Tibial nerve (tissue), 4 donors: Measurements from ENCODE around the gene CAPRIN1. TPM values are rescaled to one million over a fixed set of nuclear protein-coding genes. Genes with fewer than 3 reads are reported as not detected.

ENCODE experiments used
- DNase-seq, 2 donors: peaks; one replicate each; pipeline ENCODE4 v3.0.0-alpha.2; 2019; ENCODE audit warnings: low spot score in 2 of 2
- H3K27ac ChIP-seq, 4 donors: fragments of 200-600 bp; sonication (generic) in 3 of 4; one replicate each; pipeline ENCODE4 v1.5.1; 2017 to 2019; ENCODE audit warnings: mild to moderate bottlenecking in 1 of 4
- H3K27me3 ChIP-seq, 2 donors: fragments of 200-600 bp; sonication (generic) in 1 of 2; one replicate each; pipeline versions ENCODE4 v1.5.1 to v1.6.0; 2017 to 2019
- H3K36me3 ChIP-seq, 3 donors: fragments of 200-600 bp; sonication (generic); one replicate each; pipeline ENCODE4 v1.5.1; 2018 to 2019
- H3K4me1 ChIP-seq, 4 donors: fragments of 200-600 bp; sonication (generic) in 3 of 4; one replicate each; pipeline ENCODE4 v1.5.1; 2017 to 2019
- H3K4me3 ChIP-seq, 4 donors: fragments of 200-600 bp; sonication (generic) in 3 of 4; one replicate each; pipeline ENCODE4 v1.5.1; 2017 to 2019; ENCODE audit warnings: mild to moderate bottlenecking in 1 of 4, moderate library complexity in 1 of 4
- H3K9me3 ChIP-seq, 4 donors: fragments of 200-600 bp; sonication (generic) in 3 of 4; one replicate each; pipeline ENCODE4 v1.5.1; 2017 to 2019
- EP300 ChIP-seq, 2 donors: sonication (generic); formaldehyde crosslinking; IDR thresholded peaks; one replicate each; pipeline ENCODE4 v1.6.1; 2017; ENCODE audit warnings: antibody characterized with exemption in 2 of 2, mild to moderate bottlenecking in 1 of 2
- POLR2A ChIP-seq, 2 donors: fragments of 450-650 bp; IDR thresholded peaks; one replicate each; pipeline ENCODE4 v1.6.1; 2017; ENCODE audit warnings: antibody characterized with exemption in 2 of 2, mild to moderate bottlenecking in 2 of 2, moderate library complexity in 2 of 2
- WGBS, 2 donors: methylation state at CpG; one replicate each; pipeline ENCODE4 v1.1.5; 2018; 5-methylcytosine and 5-hydroxymethylcytosine counted together
- total RNA-seq, 4 donors: library from RNA; depleted of rRNA; stranded (reverse); fragments of >200 nt; gene quantifications; one replicate each; pipeline ENCODE4 v1.1.0, GENCODE V29; 2016
- TF ChIP-seq, protein P1 (sequence below), 5 experiments: fragments of 200-600 bp in 3 of 5; fragments of 450-650 bp in 2 of 5; sonication (generic) in 3 of 5; IDR thresholded peaks; one replicate each; pipeline ENCODE4 v1.5.1; 2016 to 2019; ENCODE audit warnings: antibody characterized with exemption in 5 of 5, mild to moderate bottlenecking in 3 of 5, moderate library complexity in 2 of 5

Gene CAPRIN1
- total RNA-seq, 4 donors from 2014 or later: 121 to 167 (median 150) TPM

GRCh38 chr11:34049028-34049427 lies 2.5 kb upstream of the CAPRIN1 start:
- H3K27ac ChIP-seq: no peak overlapping the region
- peaks cover 0 to 17% (median 9%) of the 10 kb centered on the region in 4 donors for H3K4me1 ChIP-seq
- no peak overlapping the region for H3K4me3 ChIP-seq
- 76 to 82% methylated on average over 4 of the region's 4 CpGs for WGBS, 2 donors
- no peaks in the 10 kb centered on the region for H3K9me3 ChIP-seq
- H3K36me3 ChIP-seq: no peaks in the 10 kb centered on the region
- no peak for DNase-seq
- TF ChIP-seq EP300 (IDR thresholded peaks at IDR 0.05): no peak
- TF ChIP-seq POLR2A (IDR thresholded peaks at IDR 0.05): no peak
- TF ChIP-seq, protein P1, sequence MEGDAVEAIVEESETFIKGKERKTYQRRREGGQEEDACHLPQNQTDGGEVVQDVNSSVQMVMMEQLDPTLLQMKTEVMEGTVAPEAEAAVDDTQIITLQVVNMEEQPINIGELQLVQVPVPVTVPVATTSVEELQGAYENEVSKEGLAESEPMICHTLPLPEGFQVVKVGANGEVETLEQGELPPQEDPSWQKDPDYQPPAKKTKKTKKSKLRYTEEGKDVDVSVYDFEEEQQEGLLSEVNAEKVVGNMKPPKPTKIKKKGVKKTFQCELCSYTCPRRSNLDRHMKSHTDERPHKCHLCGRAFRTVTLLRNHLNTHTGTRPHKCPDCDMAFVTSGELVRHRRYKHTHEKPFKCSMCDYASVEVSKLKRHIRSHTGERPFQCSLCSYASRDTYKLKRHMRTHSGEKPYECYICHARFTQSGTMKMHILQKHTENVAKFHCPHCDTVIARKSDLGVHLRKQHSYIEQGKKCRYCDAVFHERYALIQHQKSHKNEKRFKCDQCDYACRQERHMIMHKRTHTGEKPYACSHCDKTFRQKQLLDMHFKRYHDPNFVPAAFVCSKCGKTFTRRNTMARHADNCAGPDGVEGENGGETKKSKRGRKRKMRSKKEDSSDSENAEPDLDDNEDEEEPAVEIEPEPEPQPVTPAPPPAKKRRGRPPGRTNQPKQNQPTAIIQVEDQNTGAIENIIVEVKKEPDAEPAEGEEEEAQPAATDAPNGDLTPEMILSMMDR (IDR thresholded peaks at IDR 0.05): no peak
- no peaks in the 10 kb centered on the region for H3K27me3 ChIP-seq

DNA sequence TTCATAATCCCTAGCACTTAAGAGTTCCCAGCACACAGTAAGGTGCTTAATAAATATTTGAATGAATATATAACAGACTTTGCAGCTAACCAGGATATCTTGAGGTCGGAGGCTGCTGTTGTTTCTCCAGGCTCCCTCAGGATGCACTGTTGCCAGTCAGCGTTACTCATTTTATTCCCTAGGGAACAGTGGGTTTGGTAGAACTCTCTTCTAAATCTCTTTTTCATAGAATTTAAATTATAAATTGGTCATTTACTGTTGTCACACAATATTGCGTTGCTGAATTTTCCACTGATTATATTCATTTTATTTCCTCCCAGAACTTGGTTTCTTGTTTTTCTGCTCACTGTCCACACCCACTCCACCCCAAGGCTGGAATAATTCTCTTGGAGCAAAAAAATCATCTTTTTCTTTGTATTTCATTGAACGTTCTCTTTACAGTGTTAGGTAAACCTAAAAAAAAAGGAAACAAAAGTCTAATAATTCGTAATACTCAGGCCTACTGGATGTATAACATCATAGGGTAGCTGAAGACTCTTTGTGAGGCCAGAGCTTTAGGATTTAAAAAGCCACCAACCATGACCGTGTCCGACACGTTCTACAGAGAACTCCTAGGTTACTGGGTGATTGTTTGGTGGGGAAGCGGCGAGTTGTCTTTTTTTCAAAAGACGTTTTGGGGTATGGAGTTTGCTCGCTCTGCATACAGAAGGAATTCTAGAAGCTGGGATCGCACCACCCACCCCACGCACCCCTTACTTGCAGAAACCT lies 766 bp upstream of the CAPRIN1 start:
- 6 to 7% methylated on average over 13 to 14 of the region's 14 CpGs for WGBS, 2 donors
- TF ChIP-seq, protein P1 (IDR thresholded peaks at IDR 0.05): no peak
- TF ChIP-seq EP300 (IDR thresholded peaks at IDR 0.05) (no peak), POLR2A (IDR thresholded peaks at IDR 0.05) (no peak)
- H3K4me3 ChIP-seq: peak overlapping the region; percentile 76 to 99 (median 92)
- peaks cover 0 to 4% (median 0%) of the 10 kb centered on the region in 3 donors for H3K36me3 ChIP-seq
- peaks cover 0 to 34% (median 25%) of the 10 kb centered on the region in 4 donors for H3K4me1 ChIP-seq
- peak overlapping the region; percentile 92 to 100 (median 99) for H3K27ac ChIP-seq
- H3K9me3 ChIP-seq: no peaks in the 10 kb centered on the region
- peak in 1 of 2 donors; percentile 6 for DNase-seq
- no peaks in the 10 kb centered on the region for H3K27me3 ChIP-seq

DNA sequence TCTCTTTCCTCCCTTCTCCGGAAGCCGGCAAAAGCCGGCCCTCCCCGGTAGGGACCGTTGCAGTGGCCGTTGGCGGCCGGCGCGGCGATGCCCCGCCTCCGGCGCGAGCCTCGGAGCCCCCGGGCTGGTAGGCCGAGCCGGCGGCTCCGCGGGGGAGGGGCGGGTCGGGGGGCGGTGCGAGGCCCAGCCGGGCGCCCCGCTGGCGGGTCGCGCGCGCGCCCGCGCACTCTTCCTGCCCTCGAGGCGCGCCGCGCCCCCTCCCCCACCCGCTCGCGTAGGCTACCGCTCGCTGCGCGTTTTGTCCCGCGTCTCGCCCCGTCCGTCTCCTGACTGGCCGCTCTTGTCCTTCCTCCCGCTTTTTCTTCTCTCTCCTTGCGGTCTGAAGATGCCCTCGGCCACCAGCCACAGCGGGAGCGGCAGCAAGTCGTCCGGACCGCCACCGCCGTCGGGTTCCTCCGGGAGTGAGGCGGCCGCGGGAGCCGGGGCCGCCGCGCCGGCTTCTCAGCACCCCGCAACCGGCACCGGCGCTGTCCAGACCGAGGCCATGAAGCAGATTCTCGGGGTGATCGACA lies 591 bp downstream of the CAPRIN1 start:
- H3K36me3 ChIP-seq: peaks cover 0 to 4% (median 0%) of the 10 kb centered on the region in 3 donors
- DNase-seq: peak; percentile 78 to 87
- H3K27ac ChIP-seq: peak overlapping the region; percentile 92 to 100 (median 99)
- TF ChIP-seq EP300 (IDR thresholded peaks at IDR 0.05): peak in 1 of 2 donors; percentile 80
- TF ChIP-seq POLR2A (IDR thresholded peaks at IDR 0.05): peak in 1 of 2 donors; percentile 34
- TF ChIP-seq, protein P1 (IDR thresholded peaks at IDR 0.05): peak in 1 of 5 experiments; percentile 31
- WGBS, 2 donors: 0% methylated on average over 47 to 53 of the region's 82 CpGs
- no peaks in the 10 kb centered on the region for H3K9me3 ChIP-seq
- peak overlapping the region; percentile 76 to 99 (median 92) for H3K4me3 ChIP-seq
- peaks cover 0 to 48% (median 36%) of the 10 kb centered on the region in 4 donors for H3K4me1 ChIP-seq
- H3K27me3 ChIP-seq: no peaks in the 10 kb centered on the region

DNA sequence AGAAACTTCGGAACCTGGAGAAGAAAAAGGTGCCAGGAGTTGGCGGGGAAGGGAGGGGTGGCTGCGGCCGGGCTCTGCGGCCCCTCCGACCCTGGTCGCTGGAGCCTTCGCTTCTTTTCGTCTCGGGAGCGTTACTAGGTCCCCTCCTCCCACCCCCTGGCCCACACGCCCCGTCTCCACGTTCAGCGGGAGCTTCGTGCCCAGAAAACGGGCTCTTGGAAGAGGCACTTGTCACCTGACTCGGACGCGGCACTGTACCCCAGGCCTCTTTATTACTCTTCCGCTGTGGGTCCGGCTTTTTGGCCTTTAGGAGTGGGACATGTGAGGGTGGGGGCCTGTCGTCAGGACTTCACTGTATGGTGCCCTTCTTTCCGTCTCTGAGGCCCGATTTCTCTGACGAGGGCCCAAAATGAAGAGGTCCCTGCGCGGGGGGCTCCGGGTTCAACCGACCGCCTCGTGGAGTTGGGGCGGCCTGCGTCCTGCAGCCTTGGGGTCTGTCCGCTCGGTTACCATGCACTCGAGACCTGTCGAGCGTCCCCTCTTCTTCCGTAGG lies 1.2 kb downstream of the CAPRIN1 start:
- TF ChIP-seq POLR2A (IDR thresholded peaks at IDR 0.05) (no peak), EP300 (IDR thresholded peaks at IDR 0.05) (no peak)
- TF ChIP-seq, protein P1 (IDR thresholded peaks at IDR 0.05): no peak
- H3K9me3 ChIP-seq: no peaks in the 10 kb centered on the region
- DNase-seq: no peak
- WGBS, 2 donors: 0 to 1% methylated on average over 28 to 39 of the region's 40 CpGs
- peaks cover 0 to 4% (median 0%) of the 10 kb centered on the region in 3 donors for H3K36me3 ChIP-seq
- peaks cover 0 to 54% (median 41%) of the 10 kb centered on the region in 4 donors for H3K4me1 ChIP-seq
- no peaks in the 10 kb centered on the region for H3K27me3 ChIP-seq
- peak overlapping the region; percentile 92 to 100 (median 99) for H3K27ac ChIP-seq
- peak overlapping the region; percentile 76 to 99 (median 89) for H3K4me3 ChIP-seq
